C4-2B (cell line): ENCODE data around the gene FAM181A.

Source experiments
- H3K27ac ChIP-seq: fragments of 450-650 bp; 2 replicates; pipeline ENCODE4 v1.5.1; 2017
- CTCF ChIP-seq: fragments of 450-650 bp; conservative IDR thresholded peaks from 2 replicates; pipeline ENCODE4 v1.5.1; 2017; ENCODE audit warnings: mild to moderate bottlenecking
- ZFX ChIP-seq: fragments of 450-650 bp; IDR thresholded peaks from 2 replicates; pipeline ENCODE4 v1.6.1; 2017

FAM181A gene

GRCh38 chr14:93889739-93890483 lies 37.2 kb upstream of the FAM181A start:
- no peak for TF ChIP-seq CTCF
- no peak overlapping the region for H3K27ac ChIP-seq

GRCh38 chr14:93891756-93892504 lies 35.2 kb upstream of the FAM181A start:
- H3K27ac ChIP-seq: no peak overlapping the region
- TF ChIP-seq ZFX (no peak), CTCF (no peak)

- TF ChIP-seq ZFX (no peak), CTCF (no peak)
- H3K27ac ChIP-seq: no peak overlapping the region
Observed at GRCh38 chr14:93892505-93892839, 34.7 kb upstream of the FAM181A start.

- TF ChIP-seq CTCF (peak; percentile 97), ZFX (no peak)
- H3K27ac ChIP-seq: no peak overlapping the region
Observed at GRCh38 chr14:93892923-93893558, 34.1 kb upstream of the FAM181A start.

GRCh38 chr14:93893661-93894261 lies 33.4 kb upstream of the FAM181A start:
- TF ChIP-seq ZFX: no peak
- no peak for TF ChIP-seq CTCF
- H3K27ac ChIP-seq: no peak overlapping the region

GRCh38 chr14:93895023-93895604 lies 32.0 kb upstream of the FAM181A start:
- no peak overlapping the region for H3K27ac ChIP-seq
- no peak for TF ChIP-seq CTCF
- TF ChIP-seq ZFX: no peak
